Peyer's patch (tissue), 4 donors: ENCODE results near the gene TMED8. TPM values are rescaled to one million over a fixed set of nuclear protein-coding genes. Genes with fewer than 3 reads are reported as not detected.
"Not testable (repeated sequence)": the region's sequence is repeated elsewhere in the genome, so short reads cannot be mapped to it uniquely, and the experiment has no call there.

Experiments
- DNase-seq, 3 donors: peaks; one replicate each; pipeline ENCODE4 v3.0.0-alpha.2; 2017 to 2019
- H3K27ac ChIP-seq, 4 donors: fragments of 200-600 bp; sonication (generic); one replicate each; pipeline ENCODE4 v1.5.1; 2016 to 2019
- H3K27me3 ChIP-seq, 2 donors: fragments of 200-600 bp; sonication (generic); one replicate each; pipeline ENCODE4 v1.5.1; 2019
- H3K36me3 ChIP-seq, 3 donors: fragments of 200-600 bp; sonication (generic); one replicate each; pipeline ENCODE4 v1.5.1; 2016 to 2019
- H3K4me1 ChIP-seq, 4 donors: fragments of 200-600 bp; sonication (generic); one replicate each; pipeline ENCODE4 v1.5.1; 2016 to 2019
- H3K4me3 ChIP-seq, 4 donors: fragments of 200-600 bp; sonication (generic); 1 replicate in 3 of 4; 2 replicates in 1 of 4; pipeline ENCODE4 v1.5.1; 2016 to 2019; ENCODE audit warnings: mild to moderate bottlenecking in 1 of 4
- H3K9me3 ChIP-seq, 4 donors: fragments of 200-600 bp; sonication (generic); one replicate each; pipeline ENCODE4 v1.5.1; 2016 to 2019; ENCODE audit warnings: mild to moderate bottlenecking in 1 of 4
- CTCF ChIP-seq, 6 experiments: fragments of 450-650 bp in 4 of 6; fragments of 200-600 bp in 2 of 6; sonication (generic) in 1 of 6; IDR thresholded peaks; one replicate each; pipeline ENCODE4 v1.5.1; 2017 to 2019; ENCODE audit warnings: antibody characterized with exemption in 6 of 6, mild to moderate bottlenecking in 3 of 6, moderate library complexity in 1 of 6
- POLR2A ChIP-seq, 2 donors: fragments of 450-650 bp; IDR thresholded peaks; one replicate each; pipeline ENCODE4 v1.5.1; 2017; ENCODE audit warnings: antibody characterized with exemption in 2 of 2, mild to moderate bottlenecking in 2 of 2, moderate library complexity in 2 of 2
- total RNA-seq, 4 donors: library from RNA; depleted of rRNA; stranded (reverse); fragments of >200 nt; gene quantifications; one replicate each; pipeline ENCODE4 v1.1.0, GENCODE V29; 2016

Gene TMED8
- total RNA-seq, 4 donors from 2014 or later: 7.4 to 9.9 (median 7.5) TPM

GRCh38 chr14:77339407-77339806, 37.5 kb downstream of the TMED8 start:
- Histone ChIP-seq H3K36me3 (peaks cover 0 to 29% (median 0%) of the 10 kb centered on the region in 3 donors), H3K27ac (no peak overlapping the region), H3K9me3 (no peaks in the 10 kb centered on the region), H3K4me1 (no peaks in the 10 kb centered on the region), H3K27me3 (no peaks in the 10 kb centered on the region), H3K4me3 (no peak overlapping the region)
- no peak for TF ChIP-seq POLR2A (IDR thresholded peaks at IDR 0.05)
- TF ChIP-seq CTCF (IDR thresholded peaks at IDR 0.05): no peak
- DNase-seq: no peak

GRCh38 chr14:77338302-77338701, 38.6 kb downstream of the TMED8 start:
- H3K9me3 ChIP-seq: no peaks in the 10 kb centered on the region
- H3K27ac ChIP-seq: no peak overlapping the region
- no peaks in the 10 kb centered on the region for H3K4me1 ChIP-seq
- no peaks in the 10 kb centered on the region for H3K27me3 ChIP-seq
- no peak for TF ChIP-seq POLR2A (IDR thresholded peaks at IDR 0.05)
- no peak for TF ChIP-seq CTCF (IDR thresholded peaks at IDR 0.05)
- no peak for DNase-seq
- H3K36me3 ChIP-seq: peaks cover 0 to 29% (median 0%) of the 10 kb centered on the region in 3 donors
- H3K4me3 ChIP-seq: no peak overlapping the region

GRCh38 chr14:77337880-77338279, 39.0 kb downstream of the TMED8 start:
- no peaks in the 10 kb centered on the region for H3K9me3 ChIP-seq
- no peak for TF ChIP-seq CTCF (IDR thresholded peaks at IDR 0.05)
- no peak for TF ChIP-seq POLR2A (IDR thresholded peaks at IDR 0.05)
- DNase-seq: no peak
- H3K36me3 ChIP-seq: peaks cover 0 to 24% (median 0%) of the 10 kb centered on the region in 3 donors
- H3K4me1 ChIP-seq: no peaks in the 10 kb centered on the region
- no peak overlapping the region for H3K4me3 ChIP-seq
- H3K27ac ChIP-seq: no peak overlapping the region
- H3K27me3 ChIP-seq: no peaks in the 10 kb centered on the region

- not testable (repeated sequence) for H3K27ac ChIP-seq, H3K4me3 ChIP-seq, DNase-seq, H3K4me1 ChIP-seq, H3K9me3 ChIP-seq, H3K27me3 ChIP-seq
- H3K36me3 ChIP-seq: peaks cover 0 to 22% (median 0%) of the 10 kb centered on the region in 3 donors
Observed at GRCh38 chr14:77337255-77337654, 39.6 kb downstream of the TMED8 start.

- Histone ChIP-seq H3K4me3 (no peak overlapping the region), H3K9me3 (no peaks in the 10 kb centered on the region), H3K27me3 (no peaks in the 10 kb centered on the region), H3K4me1 (no peaks in the 10 kb centered on the region), H3K27ac (no peak overlapping the region), H3K36me3 (peaks cover 0 to 6% (median 0%) of the 10 kb centered on the region in 3 donors)
- no peak for TF ChIP-seq CTCF (IDR thresholded peaks at IDR 0.05)
- no peak for TF ChIP-seq POLR2A (IDR thresholded peaks at IDR 0.05)
- DNase-seq: no peak
Observed at GRCh38 chr14:77335576-77335975, 41.3 kb downstream of the TMED8 start.

- no peaks in the 10 kb centered on the region for H3K4me1 ChIP-seq
Observed at GRCh38 chr14:77329872-77330271, 47.0 kb downstream of the TMED8 start.

More at GRCh38 chr14:77329872-77330271, 47.0 kb downstream of the TMED8 start:
- Histone ChIP-seq H3K36me3 (no peaks in the 10 kb centered on the region), H3K27ac (no peak overlapping the region), H3K27me3 (no peaks in the 10 kb centered on the region), H3K4me3 (no peak overlapping the region), H3K9me3 (no peaks in the 10 kb centered on the region)
- TF ChIP-seq POLR2A (IDR thresholded peaks at IDR 0.05) (no peak), CTCF (IDR thresholded peaks at IDR 0.05) (no peak)
- DNase-seq: no peak
